Naive thymus-derived CD4-positive, alpha-beta T cell (primary cell): ENCODE data around the gene SLCO3A1. TPM values are rescaled to one million over a fixed set of nuclear protein-coding genes. Genes with fewer than 3 reads are reported as not detected.

ENCODE experiments used
- ATAC-seq: fragments of 150-1000 bp; cut with Tn5 transposase; 2 replicates; pipeline ENCODE4 v1.10.0; 2021; ENCODE audit warnings: mild to moderate bottlenecking, moderate library complexity
- CTCF ChIA-PET: fragments of 350-600 bp; sonication (Branson Sonifier 250); formaldehyde crosslinking; loops from one replicate; lab custom pipeline; 2021; ENCODE audit warnings: antibody characterized with exemption; lab: Charles Lee
- POLR2A ChIA-PET: fragments of 350-600 bp; sonication (Branson Sonifier 250); formaldehyde crosslinking; loops from one replicate; lab custom pipeline; 2021; ENCODE audit warnings: antibody characterized with exemption, inconsistent platforms; lab: Charles Lee
- DNase-seq, 9 donors: peaks; one replicate each; pipeline versions ENCODE4 v3.0.0 to v3.0.0-alpha.2; 2020 to 2022; ENCODE audit warnings: mixed read lengths in 1 of 9
- H3K27ac ChIP-seq: one replicate; pipeline ENCODE4 v1.7.0; 2013; ENCODE audit warnings: mild to moderate bottlenecking, low read depth, low read length, moderate library complexity
- H3K27me3 ChIP-seq, 2 donors: one replicate each; pipeline ENCODE4 v1.7.0; 2013; ENCODE audit warnings: low read length in 2 of 2, mild to moderate bottlenecking in 2 of 2, moderate library complexity in 2 of 2; ENCODE audit not compliant: control insufficient read depth in 2 of 2, insufficient read depth in 2 of 2
- H3K36me3 ChIP-seq, 3 experiments: 1 replicate in 2 of 3; 2 replicates in 1 of 3; pipeline ENCODE4 v1.7.0; 2013; ENCODE audit warnings: low read length in 3 of 3, mild to moderate bottlenecking in 3 of 3, moderate library complexity in 1 of 3; ENCODE audit not compliant: insufficient read depth in 3 of 3, control insufficient read depth in 2 of 3
- H3K4me1 ChIP-seq, 2 donors: one replicate each; pipeline ENCODE4 v1.7.0; 2013; ENCODE audit warnings: low read length in 2 of 2, mild to moderate bottlenecking in 2 of 2, moderate library complexity in 1 of 2; ENCODE audit not compliant: control insufficient read depth in 2 of 2, insufficient read depth in 2 of 2
- H3K4me3 ChIP-seq: 2 replicates; pipeline ENCODE4 v1.7.0; 2013; ENCODE audit warnings: mild to moderate bottlenecking, low read length
- H3K9me3 ChIP-seq, 3 experiments: 1 replicate in 2 of 3; 2 replicates in 1 of 3; pipeline ENCODE4 v1.7.0; 2013; ENCODE audit warnings: low read length in 3 of 3; ENCODE audit not compliant: control insufficient read depth in 2 of 3
- H3K27ac Mint-ChIP-seq, 9 donors: one replicate each; pipeline ENCODE4 v1.8.0; 2020 to 2022; ENCODE audit warnings: mixed read lengths in 9 of 9, mild to moderate bottlenecking in 8 of 9, moderate library complexity in 5 of 9, inconsistent platforms in 2 of 9
- H3K27me3 Mint-ChIP-seq, 5 donors: one replicate each; pipeline ENCODE4 v1.8.0; 2021 to 2022; ENCODE audit warnings: mixed read lengths in 5 of 5, mild to moderate bottlenecking in 1 of 5
- H3K36me3 Mint-ChIP-seq, 5 donors: one replicate each; pipeline ENCODE4 v1.8.0; 2020 to 2022; ENCODE audit warnings: mixed read lengths in 5 of 5, mild to moderate bottlenecking in 3 of 5, inconsistent platforms in 1 of 5
- H3K4me1 Mint-ChIP-seq, 7 donors: one replicate each; pipeline ENCODE4 v1.8.0; 2020 to 2022; ENCODE audit warnings: mixed read lengths in 7 of 7, mild to moderate bottlenecking in 3 of 7, inconsistent platforms in 1 of 7
- H3K4me3 Mint-ChIP-seq, 10 donors: one replicate each; pipeline ENCODE4 v1.8.0; 2020 to 2022; ENCODE audit warnings: mild to moderate bottlenecking in 10 of 10, mixed read lengths in 10 of 10, moderate library complexity in 6 of 10, inconsistent platforms in 2 of 10
- H3K9me3 Mint-ChIP-seq, 11 donors: one replicate each; pipeline ENCODE4 v1.8.0; 2020 to 2022; ENCODE audit warnings: mixed read lengths in 11 of 11, mild to moderate bottlenecking in 4 of 11, inconsistent platforms in 1 of 11, moderate library complexity in 1 of 11
- intact Hi-C, 2 donors: fragments of 100-400 bp; cut with micrococcal nuclease; formaldehyde crosslinking; loops; one replicate each; pipeline ENCODE4 v1.15.1; 2023
- polyA plus RNA-seq, 2 donors: library from polyadenylated mRNA; unstranded; fragments of 300-500 nt; fragmentation: Illumina TruSeq; gene quantifications; one replicate each; pipeline ENCODE4 v1.2.3, GENCODE V29; 2021
- total RNA-seq, 6 experiments: library from RNA in 5 of 6; stranded (reverse) in 5 of 6; gene quantifications; 1 replicate in 5 of 6; 2 replicates in 1 of 6; pipeline ENCODE4 v1.2.3 and lab custom pipeline; 2021 to 2026

Gene SLCO3A1
- total and polyA plus RNA-seq, 7 experiments from 2014 or later = 15.4 to 69.1 (median 24.3) TPM

- Mint-ChIP-seq H3K27ac (peak overlapping the region in 1 of 9 donors; percentile 43), H3K36me3 (peaks cover 0 to 6% (median 0%) of the 10 kb centered on the region in 5 donors), H3K27me3 (peaks cover 0 to 3% (median 0%) of the 10 kb centered on the region in 5 donors), H3K4me1 (peaks cover 6 to 73% (median 51%) of the 10 kb centered on the region in 7 donors), H3K4me3 (peak overlapping the region in 1 of 10 donors; percentile 16), H3K9me3 (no peaks in the 10 kb centered on the region)
- Histone ChIP-seq H3K4me1 (peaks cover 0 to 11% of the 10 kb centered on the region in 2 donors), H3K9me3 (no peaks in the 10 kb centered on the region), H3K4me3 (no peak overlapping the region), H3K27ac (no peak overlapping the region), H3K27me3 (no peaks in the 10 kb centered on the region), H3K36me3 (no peaks in the 10 kb centered on the region)
- intact Hi-C loops = loop anchor here (1.0 to 10.0 kb wide), 7 partner anchors 15 to 639 kb away; partner anchors contain the start of gene SLCO3A1 (in 2 of the 2)
- ATAC-seq (no peak), DNase-seq (peak in 5 of 9 donors; percentile 11 to 33 (median 24))
- POLR2A ChIA-PET = interaction anchor here (1.2 to 1.4 kb wide), 2 partner anchors 88 to 639 kb away, joined by 3 to 5 read pairs; no protein-coding TSS in a partner anchor
- CTCF ChIA-PET = interaction anchor here (0.6 to 3.0 kb wide), 16 partner anchors 14 to 886 kb away, joined by 3 to 59 read pairs (median 4); partner anchors contain the start of gene SLCO3A1
Observed at GRCh38 chr15:91941871-91942658, 88.6 kb downstream of the SLCO3A1 start.

- Mint-ChIP-seq H3K27ac (peak overlapping the region in 5 of 9 donors; percentile 23 to 87 (median 67)), H3K4me3 (peak overlapping the region in 7 of 10 donors; percentile 8 to 81 (median 42)), H3K27me3 (peaks cover 0 to 6% (median 0%) of the 10 kb centered on the region in 5 donors), H3K9me3 (no peaks in the 10 kb centered on the region), H3K36me3 (peaks cover 0 to 6% (median 0%) of the 10 kb centered on the region in 5 donors), H3K4me1 (peaks cover 10 to 81% (median 57%) of the 10 kb centered on the region in 7 donors)
- H3K4me1 ChIP-seq = peaks cover 0 to 11% of the 10 kb centered on the region in 2 donors
- H3K4me3 ChIP-seq = no peak overlapping the region
- intact Hi-C loops = loop anchor here (1.0 to 10.0 kb wide), 6 partner anchors 90 to 640 kb away; partner anchors contain the start of gene SLCO3A1 (in 2 of the 2)
- H3K36me3 ChIP-seq = no peaks in the 10 kb centered on the region
- H3K27ac ChIP-seq = no peak overlapping the region
- DNase-seq = peak in 5 of 9 donors; percentile 6 to 32 (median 24)
- no peaks in the 10 kb centered on the region for H3K27me3 ChIP-seq
- no peaks in the 10 kb centered on the region for H3K9me3 ChIP-seq
- CTCF ChIA-PET = interaction anchor here (1.0 to 3.0 kb wide), 4 partner anchors 92 to 640 kb away, joined by 3 to 59 read pairs (median 30); no protein-coding TSS in a partner anchor
- POLR2A ChIA-PET = interaction anchor here (1.2 kb wide), 1 partner anchor 640 kb away, joined by 3 read pairs; no protein-coding TSS in a partner anchor
- ATAC-seq = peak; percentile 82
Observed at GRCh38 chr15:91942720-91943394, 89.3 kb downstream of the SLCO3A1 start.

GRCh38 chr15:91944331-91944730 lies 90.8 kb downstream of the SLCO3A1 start:
- Mint-ChIP-seq H3K9me3 (no peaks in the 10 kb centered on the region), H3K27ac (peak overlapping the region in 1 of 9 donors; percentile 15), H3K27me3 (peaks cover 0 to 6% (median 0%) of the 10 kb centered on the region in 5 donors), H3K36me3 (peaks cover 0 to 6% (median 0%) of the 10 kb centered on the region in 5 donors), H3K4me1 (peaks cover 10 to 82% (median 60%) of the 10 kb centered on the region in 7 donors), H3K4me3 (no peak overlapping the region)
- H3K4me1 ChIP-seq = peaks cover 0 to 11% of the 10 kb centered on the region in 2 donors
- no peak overlapping the region for H3K4me3 ChIP-seq
- ATAC-seq = no peak
- no peaks in the 10 kb centered on the region for H3K27me3 ChIP-seq
- no peak overlapping the region for H3K27ac ChIP-seq
- intact Hi-C loops = loop anchor here in 1 of 2 donors (10.0 kb wide), 2 partner anchors 140 to 640 kb away; no protein-coding TSS in a partner anchor
- H3K9me3 ChIP-seq = no peaks in the 10 kb centered on the region
- H3K36me3 ChIP-seq = no peaks in the 10 kb centered on the region
- DNase-seq = no peak
- POLR2A ChIA-PET = no interaction called here
- CTCF ChIA-PET = interaction anchor here (0.8 to 1.0 kb wide), 2 partner anchors 95 to 238 kb away, joined by 3 to 5 read pairs; no protein-coding TSS in a partner anchor

DNA sequence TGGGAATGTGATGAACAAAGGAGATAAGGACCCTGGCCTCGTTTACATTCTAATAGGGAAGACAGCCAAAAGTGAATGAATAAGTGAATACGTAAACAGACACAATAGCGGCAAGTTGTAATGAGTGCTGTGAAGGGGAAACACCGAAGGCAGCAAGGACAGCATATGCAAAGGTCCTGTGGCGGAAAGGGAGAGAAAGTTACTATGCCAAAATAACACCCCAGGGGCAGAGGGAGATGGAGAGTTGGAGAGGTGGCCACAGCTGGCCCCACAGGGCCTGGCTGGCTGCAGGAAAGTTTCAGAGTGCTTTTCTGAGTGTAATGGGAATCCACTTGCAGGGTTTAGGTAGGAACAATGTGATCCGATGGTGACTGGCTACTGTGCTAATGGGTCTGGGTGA lies 91.9 kb downstream of the SLCO3A1 start:
- POLR2A ChIA-PET = no interaction called here
- peak overlapping the region in 1 of 9 donors; percentile 66 for H3K27ac Mint-ChIP-seq

DNA sequence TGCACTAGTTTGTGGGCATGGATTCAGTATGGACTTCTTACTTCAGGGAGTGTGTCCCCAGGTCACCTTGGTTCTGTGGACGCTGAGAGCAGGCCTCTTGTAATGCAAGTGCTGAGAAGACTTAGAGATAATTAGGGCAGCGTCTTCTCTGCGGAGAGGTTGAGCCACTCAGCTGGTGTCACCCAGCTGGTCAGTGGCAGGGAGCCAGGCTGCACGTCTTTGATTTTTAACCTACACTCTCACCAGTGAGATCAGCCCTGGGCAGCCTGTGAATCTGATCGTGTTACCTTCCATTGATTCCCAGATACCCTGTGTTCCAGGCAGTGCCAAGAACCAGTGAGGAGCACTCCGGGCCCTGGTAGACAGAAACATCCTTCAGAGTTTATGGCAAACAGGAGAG lies 92.6 kb downstream of the SLCO3A1 start:
- Mint-ChIP-seq H3K36me3 (peaks cover 0 to 6% (median 0%) of the 10 kb centered on the region in 5 donors), H3K9me3 (no peaks in the 10 kb centered on the region), H3K4me3 (no peak overlapping the region), H3K27me3 (peaks cover 0 to 6% (median 0%) of the 10 kb centered on the region in 5 donors), H3K4me1 (peaks cover 21 to 82% (median 63%) of the 10 kb centered on the region in 7 donors), H3K27ac (peak overlapping the region in 2 of 9 donors; percentile 66 to 67)
- Histone ChIP-seq H3K9me3 (no peaks in the 10 kb centered on the region), H3K27me3 (no peaks in the 10 kb centered on the region), H3K36me3 (no peaks in the 10 kb centered on the region), H3K4me1 (peaks cover 0 to 11% of the 10 kb centered on the region in 2 donors), H3K27ac (no peak overlapping the region), H3K4me3 (no peak overlapping the region)
- CTCF ChIA-PET = no interaction called here
- ATAC-seq = no peak
- intact Hi-C loops = loop anchor here in 1 of 2 donors (10.0 kb wide), 2 partner anchors 139 to 641 kb away; no protein-coding TSS in a partner anchor
- POLR2A ChIA-PET = no interaction called here
- no peak for DNase-seq

More for the DNA sequence above, 91.9 kb downstream of the SLCO3A1 start:
- H3K4me1 ChIP-seq = peaks cover 0 to 11% of the 10 kb centered on the region in 2 donors
- H3K4me3 ChIP-seq = no peak overlapping the region
- ATAC-seq (no peak), DNase-seq (no peak)
- H3K36me3 ChIP-seq = no peaks in the 10 kb centered on the region
- CTCF ChIA-PET = no interaction called here
- no peaks in the 10 kb centered on the region for H3K9me3 ChIP-seq
- H3K4me1 Mint-ChIP-seq = peaks cover 18 to 82% (median 62%) of the 10 kb centered on the region in 7 donors
- H3K27me3 ChIP-seq = no peaks in the 10 kb centered on the region
- intact Hi-C loops = loop anchor here in 1 of 2 donors (10.0 kb wide), 2 partner anchors 139 to 641 kb away; no protein-coding TSS in a partner anchor
- H3K27me3 Mint-ChIP-seq = peaks cover 0 to 6% (median 0%) of the 10 kb centered on the region in 5 donors
- H3K9me3 Mint-ChIP-seq = no peaks in the 10 kb centered on the region
- peaks cover 0 to 6% (median 0%) of the 10 kb centered on the region in 5 donors for H3K36me3 Mint-ChIP-seq
- no peak overlapping the region for H3K27ac ChIP-seq
- H3K4me3 Mint-ChIP-seq = no peak overlapping the region
